Measurements from ENCODE around the gene PRICKLE4. TPM values are rescaled to one million over a fixed set of nuclear protein-coding genes. Genes with fewer than 3 reads are reported as not detected.
"Not testable (repeated sequence)": the region's sequence is repeated elsewhere in the genome, so short reads cannot be mapped to it uniquely, and the experiment has no call there.

Gene PRICKLE4
- total and polyA plus RNA-seq, 2 experiments from 2014 or later = 0.80 to 4.0 TPM

GRCh38 chr6:41805830-41806774 lies 25.5 kb downstream of the PRICKLE4 start:
- no peak overlapping the region for H3K27ac ChIP-seq
- no peak for TF ChIP-seq EZH2 (IDR thresholded peaks at IDR 0.05; ENCODE audit: borderline replicate concordance)
- TF ChIP-seq, protein P1, sequence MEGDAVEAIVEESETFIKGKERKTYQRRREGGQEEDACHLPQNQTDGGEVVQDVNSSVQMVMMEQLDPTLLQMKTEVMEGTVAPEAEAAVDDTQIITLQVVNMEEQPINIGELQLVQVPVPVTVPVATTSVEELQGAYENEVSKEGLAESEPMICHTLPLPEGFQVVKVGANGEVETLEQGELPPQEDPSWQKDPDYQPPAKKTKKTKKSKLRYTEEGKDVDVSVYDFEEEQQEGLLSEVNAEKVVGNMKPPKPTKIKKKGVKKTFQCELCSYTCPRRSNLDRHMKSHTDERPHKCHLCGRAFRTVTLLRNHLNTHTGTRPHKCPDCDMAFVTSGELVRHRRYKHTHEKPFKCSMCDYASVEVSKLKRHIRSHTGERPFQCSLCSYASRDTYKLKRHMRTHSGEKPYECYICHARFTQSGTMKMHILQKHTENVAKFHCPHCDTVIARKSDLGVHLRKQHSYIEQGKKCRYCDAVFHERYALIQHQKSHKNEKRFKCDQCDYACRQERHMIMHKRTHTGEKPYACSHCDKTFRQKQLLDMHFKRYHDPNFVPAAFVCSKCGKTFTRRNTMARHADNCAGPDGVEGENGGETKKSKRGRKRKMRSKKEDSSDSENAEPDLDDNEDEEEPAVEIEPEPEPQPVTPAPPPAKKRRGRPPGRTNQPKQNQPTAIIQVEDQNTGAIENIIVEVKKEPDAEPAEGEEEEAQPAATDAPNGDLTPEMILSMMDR (IDR thresholded peaks at IDR 0.05; ENCODE audit: poor library complexity) = no peak
- no peak for TF ChIP-seq EZH2phosphoT487 (IDR thresholded peaks at IDR 0.05; ENCODE audit: low read depth, severe bottlenecking, unreplicated experiment)
- H3K79me2 ChIP-seq = no peaks in the 10 kb centered on the region
- no peak overlapping the region for H2AFZ ChIP-seq
- H3K9me2 ChIP-seq (replicated peaks; ENCODE audit: insufficient read depth) = no peaks in the 10 kb centered on the region
- H3K9me3 ChIP-seq (ENCODE audit: low read depth) = no peaks in the 10 kb centered on the region
- DNase-seq (ENCODE audit: low spot score) = no peak
- H3K4me2 ChIP-seq = no peak overlapping the region
- no peaks in the 10 kb centered on the region for H3K4me1 ChIP-seq (ENCODE audit: insufficient read depth)
- no peaks in the 10 kb centered on the region for H3K36me3 ChIP-seq (replicated peaks; ENCODE audit: insufficient read depth, low read depth)
- H4K20me1 ChIP-seq (ENCODE audit: insufficient read depth, poor library complexity, severe bottlenecking) = no peaks in the 10 kb centered on the region
- no peak overlapping the region for H3K4me3 ChIP-seq
- 97% methylated on average over 52 of the region's 74 CpGs for WGBS (ENCODE audit: low lambda C conversion rate, missing lambda C conversion rate)
- no peaks in the 10 kb centered on the region for H3K27me3 ChIP-seq

DNA sequence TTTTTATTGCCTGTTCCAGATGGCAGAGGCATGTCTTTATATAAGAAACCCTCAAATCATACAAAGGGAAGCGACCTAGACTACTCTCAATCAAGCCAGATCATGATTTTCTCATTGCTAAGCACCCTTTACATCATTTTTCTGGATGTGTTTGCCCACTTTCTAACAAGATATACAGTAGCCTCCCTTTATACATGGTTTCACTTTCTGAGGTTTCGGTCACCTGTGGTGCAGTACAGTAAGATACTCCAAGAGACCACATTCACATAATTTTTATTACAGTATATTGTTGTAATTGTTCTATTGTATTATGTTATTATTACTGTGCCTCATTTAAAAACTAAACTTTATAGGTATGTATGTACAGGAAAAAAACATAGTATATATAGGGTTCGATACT lies 30.5 kb downstream of the PRICKLE4 start:
- no peak for DNase-seq (ENCODE audit: low spot score)
- Histone ChIP-seq H3K27me3 (no peaks in the 10 kb centered on the region), H3K4me3 (no peak overlapping the region), H3K4me2 (no peak overlapping the region), H3K36me3 (replicated peaks; ENCODE audit: insufficient read depth, low read depth) (no peaks in the 10 kb centered on the region), H2AFZ (no peak overlapping the region), H3K4me1 (ENCODE audit: insufficient read depth) (no peaks in the 10 kb centered on the region), H3K27ac (no peak overlapping the region), H3K79me2 (no peaks in the 10 kb centered on the region), H3K9me2 (replicated peaks; ENCODE audit: insufficient read depth) (no peaks in the 10 kb centered on the region), H3K9me3 (ENCODE audit: low read depth) (no peaks in the 10 kb centered on the region), H4K20me1 (ENCODE audit: insufficient read depth, poor library complexity, severe bottlenecking) (no peaks in the 10 kb centered on the region)
- TF ChIP-seq, protein P1 (IDR thresholded peaks at IDR 0.05; ENCODE audit: poor library complexity) = no peak
- no peak for TF ChIP-seq EZH2phosphoT487 (IDR thresholded peaks at IDR 0.05; ENCODE audit: low read depth, severe bottlenecking, unreplicated experiment)
- no peak for TF ChIP-seq EZH2 (IDR thresholded peaks at IDR 0.05; ENCODE audit: borderline replicate concordance)
- 97% methylated on average over 3 of the region's 3 CpGs for WGBS (ENCODE audit: low lambda C conversion rate, missing lambda C conversion rate)

DNA sequence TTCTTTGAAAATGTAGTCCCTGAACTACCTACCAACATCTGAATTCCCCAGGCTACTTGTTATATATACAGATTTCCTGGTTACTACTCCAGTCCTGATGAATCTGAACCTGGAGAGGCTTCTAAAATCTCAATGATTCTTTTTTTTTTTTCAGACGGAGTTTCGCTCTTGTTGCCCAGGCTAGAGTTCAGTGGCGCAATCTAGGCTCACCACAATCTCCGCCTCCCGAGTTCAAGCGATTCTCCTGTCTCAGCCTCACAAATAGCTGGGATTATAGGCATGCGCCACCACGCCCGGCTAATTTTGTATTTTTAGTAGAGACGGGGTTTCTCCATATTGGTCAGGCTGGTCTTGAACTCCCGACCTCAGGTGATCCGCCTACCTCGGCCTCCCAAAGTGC lies 31.4 kb downstream of the PRICKLE4 start:
- WGBS (ENCODE audit: low lambda C conversion rate, missing lambda C conversion rate) = 98% methylated on average over 13 of the region's 13 CpGs
- H3K4me1 ChIP-seq (ENCODE audit: insufficient read depth); H3K27me3 ChIP-seq; H3K9me2 ChIP-seq (replicated peaks; ENCODE audit: insufficient read depth); H3K27ac ChIP-seq; H3K9me3 ChIP-seq (ENCODE audit: low read depth); DNase-seq (ENCODE audit: low spot score); H3K4me3 ChIP-seq; H3K4me2 ChIP-seq; H2AFZ ChIP-seq; H3K36me3 ChIP-seq (replicated peaks; ENCODE audit: insufficient read depth, low read depth); H3K79me2 ChIP-seq; H4K20me1 ChIP-seq (ENCODE audit: insufficient read depth, poor library complexity, severe bottlenecking): not testable (repeated sequence)

- H3K36me3 ChIP-seq (replicated peaks; ENCODE audit: insufficient read depth, low read depth) = no peaks in the 10 kb centered on the region
These were observed 32.9 kb downstream of the PRICKLE4 start for GRCh38 chr6:41813469-41813868.

More at GRCh38 chr6:41813469-41813868, 32.9 kb downstream of the PRICKLE4 start:
- H3K27ac ChIP-seq = no peak overlapping the region
- no peak overlapping the region for H3K4me3 ChIP-seq
- H3K9me3 ChIP-seq (ENCODE audit: low read depth) = no peaks in the 10 kb centered on the region
- no peaks in the 10 kb centered on the region for H3K79me2 ChIP-seq
- no peaks in the 10 kb centered on the region for H3K4me1 ChIP-seq (ENCODE audit: insufficient read depth)
- H3K27me3 ChIP-seq = no peaks in the 10 kb centered on the region
- no peaks in the 10 kb centered on the region for H4K20me1 ChIP-seq (ENCODE audit: insufficient read depth, poor library complexity, severe bottlenecking)
- 97% methylated on average over 2 of the region's 2 CpGs for WGBS (ENCODE audit: low lambda C conversion rate, missing lambda C conversion rate)
- DNase-seq (ENCODE audit: low spot score) = no peak
- no peak overlapping the region for H2AFZ ChIP-seq
- H3K4me2 ChIP-seq = no peak overlapping the region
- TF ChIP-seq EZH2phosphoT487 (IDR thresholded peaks at IDR 0.05; ENCODE audit: low read depth, severe bottlenecking, unreplicated experiment) (no peak), EZH2 (IDR thresholded peaks at IDR 0.05; ENCODE audit: borderline replicate concordance) (no peak)
- TF ChIP-seq, protein P1 (IDR thresholded peaks at IDR 0.05; ENCODE audit: poor library complexity) = no peak
- no peaks in the 10 kb centered on the region for H3K9me2 ChIP-seq (replicated peaks; ENCODE audit: insufficient read depth)
